NK-92 treated with Interleukin-12 subunit alpha and Interleukin-12 subunit beta, amount 100 ng/mL, for 24 hours (cell line): Measurements from ENCODE around the gene NFATC4.
"Not testable (repeated sequence)": the region's sequence is repeated elsewhere in the genome, so short reads cannot be mapped to it uniquely, and the experiment has no call there.

Experiments used
- DNase-seq: peaks from one replicate; lab custom pipeline; 2025; lab: John Stamatoyannopoulos, UW

Gene NFATC4

DNA sequence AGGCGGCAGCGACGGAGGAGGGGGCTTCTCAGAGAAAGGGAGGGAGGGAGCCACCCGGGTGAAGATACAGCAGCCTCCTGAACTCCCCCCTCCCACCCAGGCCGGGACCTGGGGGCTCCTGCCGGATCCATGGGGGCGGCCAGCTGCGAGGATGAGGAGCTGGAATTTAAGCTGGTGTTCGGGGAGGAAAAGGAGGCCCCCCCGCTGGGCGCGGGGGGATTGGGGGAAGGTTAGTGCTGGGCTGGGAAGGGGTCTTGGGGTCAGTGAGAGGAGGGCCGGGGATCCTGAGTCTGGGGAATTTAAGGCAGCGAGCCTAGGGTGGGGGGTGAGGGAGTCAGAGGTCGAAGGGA, 203 bp downstream of the NFATC4 start:
- DNase-seq, result no peak

DNA sequence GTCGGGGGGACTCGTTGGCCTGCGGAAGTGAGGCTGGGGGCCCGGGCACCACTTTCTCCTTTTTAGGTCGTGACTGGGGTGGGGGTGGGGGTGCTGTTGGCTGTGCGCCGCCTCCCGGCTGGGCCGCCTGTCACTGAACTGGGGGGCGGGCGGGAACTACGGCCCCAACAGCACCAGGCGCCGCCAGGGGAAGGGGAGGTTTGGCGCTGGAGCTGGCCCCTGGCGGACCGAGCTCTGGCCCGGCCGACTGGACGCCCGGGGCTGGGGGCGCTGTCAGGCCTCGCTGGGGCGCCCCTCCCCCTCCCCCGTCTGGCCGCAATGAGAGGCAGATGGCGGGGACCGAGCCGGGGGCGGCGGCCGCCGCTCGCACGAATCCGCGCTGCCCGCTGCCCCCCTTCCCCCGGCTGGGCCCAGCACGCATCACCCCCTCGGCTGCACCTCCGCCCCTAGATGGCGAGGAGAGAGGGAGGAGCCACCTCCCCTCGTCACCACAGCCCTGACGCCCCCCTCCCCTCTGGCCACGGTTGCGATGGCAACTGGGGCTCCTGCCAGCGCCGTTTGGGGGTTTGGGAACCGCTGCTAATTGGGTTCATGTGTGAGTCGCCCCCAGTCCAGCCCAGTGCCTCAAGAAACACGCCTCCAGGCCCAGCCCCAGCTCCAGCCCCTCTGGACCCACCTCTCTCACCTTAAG, 723 bp downstream of the NFATC4 start:
- no peak for DNase-seq

DNA sequence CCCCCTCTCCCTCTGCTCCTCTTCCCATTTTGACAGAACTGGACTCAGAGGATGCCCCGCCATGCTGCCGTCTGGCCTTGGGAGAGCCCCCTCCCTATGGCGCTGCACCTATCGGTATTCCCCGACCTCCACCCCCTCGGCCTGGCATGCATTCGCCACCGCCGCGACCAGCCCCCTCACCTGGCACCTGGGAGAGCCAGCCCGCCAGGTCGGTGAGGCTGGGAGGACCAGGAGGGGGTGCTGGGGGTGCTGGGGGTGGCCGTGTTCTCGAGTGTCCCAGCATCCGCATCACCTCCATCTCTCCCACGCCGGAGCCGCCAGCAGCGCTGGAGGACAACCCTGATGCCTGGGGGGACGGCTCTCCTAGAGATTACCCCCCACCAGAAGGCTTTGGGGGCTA, 1.5 kb downstream of the NFATC4 start:
- no peak for DNase-seq

DNA sequence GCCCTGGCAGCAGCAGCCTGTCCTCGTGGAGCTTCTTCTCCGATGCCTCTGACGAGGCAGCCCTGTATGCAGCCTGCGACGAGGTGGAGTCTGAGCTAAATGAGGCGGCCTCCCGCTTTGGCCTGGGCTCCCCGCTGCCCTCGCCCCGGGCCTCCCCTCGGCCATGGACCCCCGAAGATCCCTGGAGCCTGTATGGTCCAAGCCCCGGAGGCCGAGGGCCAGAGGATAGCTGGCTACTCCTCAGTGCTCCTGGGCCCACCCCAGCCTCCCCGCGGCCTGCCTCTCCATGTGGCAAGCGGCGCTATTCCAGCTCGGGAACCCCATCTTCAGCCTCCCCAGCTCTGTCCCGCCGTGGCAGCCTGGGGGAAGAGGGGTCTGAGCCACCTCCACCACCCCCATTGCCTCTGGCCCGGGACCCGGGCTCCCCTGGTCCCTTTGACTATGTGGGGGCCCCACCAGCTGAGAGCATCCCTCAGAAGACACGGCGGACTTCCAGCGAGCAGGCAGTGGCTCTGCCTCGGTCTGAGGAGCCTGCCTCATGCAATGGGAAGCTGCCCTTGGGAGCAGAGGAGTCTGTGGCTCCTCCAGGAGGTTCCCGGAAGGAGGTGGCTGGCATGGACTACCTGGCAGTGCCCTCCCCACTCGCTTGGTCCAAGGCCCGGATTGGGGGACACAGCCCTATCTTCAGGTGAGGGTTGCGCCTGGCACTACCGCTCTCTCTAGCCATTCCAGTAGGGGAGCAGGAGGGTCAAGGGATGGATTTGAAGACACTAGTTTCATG, 2.1 kb downstream of the NFATC4 start:
- DNase-seq, result no peak

DNA sequence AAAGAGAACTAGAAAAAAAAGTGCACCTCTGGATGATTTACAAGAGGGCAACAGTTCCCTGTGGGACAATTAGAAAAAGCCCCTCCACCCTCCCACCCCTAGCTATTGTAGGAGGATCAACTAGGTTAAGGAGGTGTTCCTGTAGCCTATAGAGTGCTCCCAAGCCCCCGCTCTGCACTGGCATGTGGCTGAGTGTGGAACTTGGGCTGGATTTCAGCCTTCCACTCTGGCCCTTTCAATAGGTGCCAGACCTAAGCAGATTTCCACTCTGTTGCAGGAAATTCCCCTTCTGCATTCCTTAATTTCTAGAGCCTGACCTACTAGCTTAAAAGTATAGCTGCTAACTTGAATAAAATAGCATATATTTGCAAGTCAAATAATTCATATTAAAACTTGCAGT, 2.8 kb downstream of the NFATC4 start:
- no peak for DNase-seq

DNA sequence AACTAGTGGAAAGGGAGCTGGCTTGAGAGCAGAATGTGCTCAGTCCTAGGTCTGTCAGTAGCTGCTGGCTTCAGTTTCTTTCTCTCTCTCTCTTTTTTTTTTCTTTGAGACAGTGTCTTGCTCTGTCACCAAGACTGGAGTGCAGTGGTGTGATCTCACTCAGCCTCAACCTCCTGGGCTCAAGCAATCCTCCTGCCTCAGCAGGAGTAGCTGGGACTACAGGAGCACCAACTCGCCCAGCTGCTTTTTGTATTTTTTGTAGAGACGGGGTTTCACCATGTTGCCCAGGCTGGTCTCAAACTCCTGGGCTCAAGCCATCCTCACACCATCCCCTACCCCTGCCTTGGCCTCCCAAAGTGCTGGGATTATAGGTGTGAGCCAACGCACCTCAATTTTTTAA, 3.6 kb downstream of the NFATC4 start:
- not testable (repeated sequence) for DNase-seq

DNA sequence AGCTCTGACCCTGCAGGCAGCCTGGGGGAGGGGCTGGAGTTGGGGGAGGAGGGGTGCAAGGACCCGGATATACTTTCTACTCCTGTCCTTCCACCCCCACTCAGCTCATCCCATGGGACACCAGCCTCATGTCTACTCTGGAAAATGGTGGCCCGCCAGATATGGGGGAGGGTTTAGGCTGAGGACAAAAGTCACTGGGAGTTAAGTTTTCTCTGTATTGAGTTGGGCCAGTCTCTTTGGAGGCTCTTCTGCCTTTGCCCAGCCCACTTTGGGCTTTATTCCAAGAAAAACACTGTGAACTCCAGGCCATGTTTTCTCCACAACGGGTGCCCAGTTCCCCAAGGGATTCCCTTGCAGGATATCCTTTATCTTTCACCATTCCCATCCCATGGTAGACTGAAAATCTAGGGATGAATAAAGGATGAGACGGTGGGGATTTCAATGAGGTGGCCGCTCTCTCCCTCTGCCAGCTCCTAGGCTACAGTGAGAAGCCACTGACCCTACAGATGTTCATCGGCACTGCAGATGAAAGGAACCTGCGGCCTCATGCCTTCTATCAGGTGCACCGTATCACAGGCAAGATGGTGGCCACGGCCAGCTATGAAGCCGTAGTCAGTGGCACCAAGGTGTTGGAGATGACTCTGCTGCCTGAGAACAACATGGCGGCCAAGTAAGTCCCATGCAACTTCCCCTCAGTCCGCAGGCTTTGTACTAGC, 4.9 kb downstream of the NFATC4 start:
- no peak for DNase-seq

DNA sequence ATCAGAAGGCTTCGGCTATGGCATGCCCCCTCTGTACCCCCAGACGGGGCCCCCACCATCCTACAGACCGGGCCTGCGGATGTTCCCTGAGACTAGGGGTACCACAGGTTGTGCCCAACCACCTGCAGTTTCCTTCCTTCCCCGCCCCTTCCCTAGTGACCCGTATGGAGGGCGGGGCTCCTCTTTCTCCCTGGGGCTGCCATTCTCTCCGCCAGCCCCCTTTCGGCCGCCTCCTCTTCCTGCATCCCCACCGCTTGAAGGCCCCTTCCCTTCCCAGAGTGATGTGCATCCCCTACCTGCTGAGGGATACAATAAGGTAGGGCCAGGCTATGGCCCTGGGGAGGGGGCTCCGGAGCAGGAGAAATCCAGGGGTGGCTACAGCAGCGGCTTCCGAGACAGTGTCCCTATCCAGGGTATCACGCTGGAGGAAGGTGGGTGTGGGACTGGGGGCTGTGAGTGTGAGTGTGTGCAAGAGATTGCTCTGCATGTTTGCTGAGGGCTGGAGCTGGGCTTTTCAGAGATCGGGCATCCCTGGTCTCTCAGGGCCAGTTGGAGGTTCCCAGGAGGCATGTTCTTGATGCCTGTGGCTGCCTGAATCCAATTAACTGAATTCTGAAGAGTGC, 8.6 kb downstream of the NFATC4 start:
- no peak for DNase-seq

DNA sequence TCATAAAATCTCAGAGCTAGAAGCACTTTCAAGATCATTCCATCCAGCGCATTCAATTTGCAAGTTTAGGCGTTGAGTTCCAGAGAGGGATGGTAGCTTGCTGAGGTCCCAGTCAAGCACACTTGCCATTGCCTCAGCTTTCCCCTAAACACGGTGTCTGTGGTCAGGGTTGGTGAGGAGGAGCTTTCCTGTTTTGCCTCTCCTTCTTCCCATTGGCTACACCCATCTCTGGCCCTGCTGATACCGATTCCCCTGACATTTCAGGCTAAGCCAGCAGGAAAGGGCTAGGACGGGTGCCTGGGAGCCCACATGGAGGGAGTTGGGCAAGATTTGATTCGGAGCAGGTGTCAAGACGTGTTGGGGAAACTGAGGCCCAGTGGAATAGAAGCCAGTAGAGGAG, 9.1 kb downstream of the NFATC4 start:
- DNase-seq, result no peak

DNA sequence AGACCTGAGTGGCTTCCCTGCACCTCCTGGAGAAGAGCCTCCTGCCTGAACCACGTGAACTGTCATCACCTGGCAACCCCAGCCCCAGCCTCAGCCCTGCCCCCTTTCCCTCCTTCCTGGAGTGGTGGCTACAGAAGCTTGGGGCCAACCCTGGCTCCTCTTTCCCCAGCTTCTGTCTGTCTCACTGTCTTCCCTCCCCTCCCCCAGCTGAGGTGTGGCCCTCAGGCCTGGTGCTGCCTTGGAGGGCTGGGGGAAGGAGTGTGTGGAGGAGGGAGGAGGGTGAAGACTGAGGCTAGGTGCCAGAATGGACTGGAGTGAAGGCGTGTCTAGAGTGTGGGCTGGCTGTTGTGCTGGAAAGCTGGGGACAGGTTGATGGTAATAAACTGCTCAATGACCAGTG, 9.7 kb downstream of the NFATC4 start:
- no peak for DNase-seq

DNA sequence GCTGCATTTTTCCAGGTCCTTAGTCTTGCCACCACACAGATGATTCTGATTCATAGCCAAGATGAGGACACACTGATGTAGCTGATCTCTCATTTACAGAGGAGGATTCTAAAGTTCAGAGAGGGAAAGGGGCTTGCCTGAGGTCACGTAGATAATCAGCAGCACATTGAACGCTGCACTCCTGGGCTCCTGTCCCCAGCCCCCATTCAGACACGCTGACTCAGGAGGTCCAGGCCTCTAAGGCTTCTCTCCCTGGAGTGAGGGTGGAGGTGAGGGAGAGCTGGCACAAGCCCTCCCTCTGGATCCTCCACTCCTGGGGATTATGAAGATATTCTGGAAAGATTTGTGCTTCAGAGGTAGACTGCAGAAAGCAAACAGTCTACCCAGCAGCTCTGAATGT, 10.3 kb downstream of the NFATC4 start:
- DNase-seq, result no peak

DNA sequence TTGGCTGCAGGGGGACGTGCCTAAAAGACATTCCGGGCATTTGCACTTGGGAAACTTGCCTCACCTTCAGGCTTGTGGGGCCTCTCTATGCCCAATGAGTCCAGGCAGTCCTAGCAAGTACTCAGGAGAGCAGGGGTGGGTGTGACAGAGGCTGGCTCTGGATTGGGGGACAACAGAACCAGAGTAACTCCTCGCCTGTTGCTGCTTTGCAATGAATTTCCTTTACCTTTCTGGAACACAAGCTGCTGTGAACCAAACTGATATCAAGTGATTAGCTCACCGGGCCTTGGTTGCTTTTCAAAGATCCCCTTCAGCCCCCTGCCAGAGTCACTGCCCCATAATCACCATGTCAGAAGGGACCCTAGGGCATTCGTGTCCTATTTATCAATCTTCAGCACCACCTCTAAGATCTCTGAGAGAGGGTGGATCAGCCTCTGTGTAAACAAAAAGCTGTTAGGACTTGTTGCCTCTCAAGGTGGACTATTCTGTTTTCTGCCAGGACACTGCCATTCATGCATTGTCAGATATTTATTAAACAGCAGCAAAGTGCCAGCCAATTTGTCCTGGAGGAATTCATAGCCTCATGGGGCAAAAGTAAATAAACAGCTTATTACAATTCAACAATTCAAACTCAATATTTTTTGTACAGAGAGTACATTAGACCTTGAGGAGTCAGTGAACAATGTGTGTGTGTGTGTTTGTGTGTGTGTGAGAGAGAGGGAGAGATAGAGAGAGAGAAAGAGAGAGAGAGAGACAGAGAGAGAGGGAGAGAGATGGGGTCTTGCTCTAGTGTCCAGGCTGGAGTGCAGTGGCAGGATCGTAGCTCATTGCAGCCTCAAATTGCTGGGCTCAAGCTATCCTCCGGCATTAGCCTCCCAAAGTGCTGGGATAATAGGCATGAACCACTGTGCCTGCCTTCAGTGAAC, 11.3 kb downstream of the NFATC4 start:
- DNase-seq, result no peak

DNA sequence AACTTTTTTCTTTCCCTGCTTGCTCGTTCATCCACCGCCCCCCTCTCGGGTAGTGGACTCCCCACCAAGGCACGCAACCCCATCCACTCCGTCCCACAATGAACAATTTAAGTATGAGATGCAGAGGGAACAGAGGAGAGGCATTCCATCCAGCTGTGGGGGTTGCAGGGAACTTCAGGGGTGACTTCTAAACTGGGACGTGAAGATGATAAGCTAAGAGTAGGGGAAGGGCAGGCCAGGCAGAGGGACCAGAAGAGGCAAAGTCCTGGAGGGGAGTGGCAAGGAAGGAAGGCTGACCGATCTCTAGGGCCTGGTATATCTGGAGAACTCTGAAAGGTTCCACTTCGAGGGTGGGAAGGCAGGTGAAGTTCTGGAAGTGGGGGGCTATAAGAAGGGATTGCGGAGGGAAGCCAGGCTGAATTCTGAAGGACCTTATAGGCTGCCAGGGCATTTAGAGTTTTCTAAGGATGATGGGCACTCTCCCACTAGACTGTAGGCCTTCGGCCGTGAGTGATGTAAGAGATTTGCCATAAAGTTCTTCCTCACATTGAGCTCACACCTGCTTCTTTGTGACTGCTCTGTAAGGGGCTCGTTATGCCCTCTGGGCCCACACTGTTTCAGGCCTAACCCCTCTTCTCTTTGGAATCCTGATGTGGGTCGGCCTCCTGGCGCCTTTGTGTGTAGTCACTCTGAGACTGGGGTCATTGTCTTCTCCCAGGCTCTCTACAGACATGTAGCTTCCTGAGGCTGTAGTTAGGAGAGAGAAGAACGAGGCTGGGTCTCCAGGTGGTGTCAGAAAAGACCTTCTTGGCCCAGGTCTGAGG, 12.1 kb downstream of the NFATC4 start:
- no peak for DNase-seq

DNA sequence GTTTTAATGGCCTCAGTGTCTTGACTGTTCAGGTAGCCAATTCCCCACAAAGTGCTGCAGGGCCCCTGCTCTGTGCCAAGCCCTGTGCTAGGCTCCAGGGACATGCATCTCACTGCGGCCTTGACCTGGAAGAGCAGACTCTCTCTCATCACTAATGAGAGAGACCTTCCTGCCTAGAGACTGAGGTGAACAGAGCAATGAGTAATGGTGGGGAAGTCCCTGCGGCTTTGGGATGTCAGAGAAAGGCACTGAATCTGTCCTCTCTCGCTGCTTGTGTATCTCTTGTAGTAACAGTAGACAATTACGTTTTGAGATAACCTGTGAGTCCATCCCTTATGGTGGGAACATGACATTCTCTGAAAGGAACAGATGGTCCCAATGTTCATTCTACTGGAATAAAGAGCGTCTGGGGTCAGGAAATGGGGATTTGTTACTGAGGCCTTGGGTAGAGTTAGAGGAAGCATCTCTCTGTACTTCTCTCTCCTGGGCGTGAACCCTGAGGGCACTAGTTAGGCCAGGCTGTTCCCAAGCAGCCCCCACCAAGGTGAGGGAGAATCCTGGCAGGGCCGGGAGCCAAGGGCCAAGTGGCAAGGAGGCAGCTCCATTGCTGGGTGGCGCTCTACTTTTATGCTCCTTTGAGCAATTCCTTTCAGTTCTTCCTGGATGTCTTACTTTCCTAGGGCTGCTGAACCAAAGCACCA, 13.5 kb downstream of the NFATC4 start:
- DNase-seq, result no peak

DNA sequence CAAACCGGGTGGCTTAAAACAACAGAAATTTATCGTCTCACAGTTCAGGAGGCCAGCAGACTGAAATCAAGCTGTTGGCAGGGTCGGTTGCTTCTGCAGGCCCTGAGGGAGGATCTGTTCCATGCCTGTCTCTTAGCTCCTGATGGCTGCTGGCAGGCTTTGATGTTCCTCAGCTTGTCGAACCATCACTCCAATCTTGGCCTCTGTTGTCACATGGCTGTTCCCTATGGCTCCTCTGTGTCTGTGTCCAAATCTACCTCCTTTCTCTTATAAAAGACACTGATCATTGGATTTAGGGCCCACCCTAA, 14.0 kb downstream of the NFATC4 start:
- DNase-seq, result no peak

DNA sequence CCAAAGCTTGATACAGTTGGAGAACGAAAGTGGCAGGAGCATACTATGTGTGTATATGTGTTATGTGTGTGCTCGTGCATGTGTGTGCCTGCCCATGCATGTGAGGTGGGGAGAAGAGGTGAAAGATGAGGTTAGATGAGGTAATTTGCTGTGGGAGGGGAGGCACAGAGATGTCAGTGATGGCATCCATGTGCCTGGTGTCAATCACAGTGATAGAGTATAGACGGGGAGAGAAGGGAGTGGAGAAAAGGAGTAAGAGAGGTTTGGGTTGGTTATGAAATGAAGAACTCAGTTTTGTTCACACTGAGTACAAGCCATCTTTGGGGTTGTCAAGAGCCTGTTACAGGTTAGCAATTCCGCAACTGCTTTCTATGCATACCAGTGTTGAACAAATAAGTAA, 16.2 kb downstream of the NFATC4 start:
- DNase-seq, result no peak

DNA sequence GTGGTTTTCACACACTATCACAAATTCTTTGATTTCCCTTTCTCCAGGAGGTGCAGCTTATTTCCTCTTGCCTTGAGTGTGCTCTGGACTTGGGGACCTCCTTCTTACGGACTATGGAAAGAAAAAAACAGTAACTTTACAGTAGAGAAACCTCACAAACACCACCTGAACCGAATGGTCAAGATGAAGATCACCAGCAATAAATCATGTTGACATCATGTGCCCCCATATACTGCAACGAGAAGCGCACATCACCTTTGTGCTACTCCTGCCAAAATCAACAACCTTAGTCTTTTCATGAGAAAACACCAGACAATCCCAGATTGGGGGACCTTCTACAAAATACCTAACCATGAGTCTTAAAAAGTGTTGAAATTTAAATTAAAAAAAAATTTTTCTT, 17.5 kb downstream of the NFATC4 start:
- no peak for DNase-seq

DNA sequence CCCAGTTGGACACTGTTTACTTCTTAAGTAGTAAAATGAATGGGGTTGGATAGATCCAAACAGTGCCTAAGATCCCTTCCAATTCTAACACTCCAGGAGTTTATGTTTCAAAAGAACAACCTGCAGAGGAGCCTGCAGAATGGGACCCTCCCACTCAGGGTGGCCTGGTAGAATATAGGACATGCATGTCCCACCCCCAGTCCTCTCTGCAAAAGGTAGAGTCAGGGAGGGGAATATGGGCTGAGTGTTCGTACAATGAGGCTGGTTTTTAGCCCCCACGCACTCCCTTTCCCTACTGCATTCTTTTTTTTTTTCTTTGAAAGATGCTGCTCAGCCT, 19.0 kb downstream of the NFATC4 start:
- no peak for DNase-seq

DNA sequence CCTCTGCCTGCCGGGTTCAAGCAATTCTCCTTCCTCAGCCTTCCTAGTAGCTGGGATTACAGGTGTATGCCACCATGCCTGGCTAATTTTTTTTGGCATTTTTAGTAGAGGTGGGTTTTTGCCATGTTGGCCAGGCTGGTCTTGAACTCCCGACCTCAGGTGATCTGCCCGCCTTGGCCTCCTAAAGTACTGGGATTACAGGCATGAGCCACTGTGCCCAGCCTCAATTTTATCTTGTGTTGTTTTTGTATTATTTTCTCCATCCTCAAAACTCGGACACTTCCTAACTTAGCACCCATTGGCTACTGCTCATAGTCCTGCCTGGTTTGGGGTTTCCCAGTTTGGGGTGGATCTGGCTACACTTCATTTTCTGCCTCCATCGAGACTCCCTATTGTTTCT, 19.6 kb downstream of the NFATC4 start:
- not testable (repeated sequence) for DNase-seq

DNA sequence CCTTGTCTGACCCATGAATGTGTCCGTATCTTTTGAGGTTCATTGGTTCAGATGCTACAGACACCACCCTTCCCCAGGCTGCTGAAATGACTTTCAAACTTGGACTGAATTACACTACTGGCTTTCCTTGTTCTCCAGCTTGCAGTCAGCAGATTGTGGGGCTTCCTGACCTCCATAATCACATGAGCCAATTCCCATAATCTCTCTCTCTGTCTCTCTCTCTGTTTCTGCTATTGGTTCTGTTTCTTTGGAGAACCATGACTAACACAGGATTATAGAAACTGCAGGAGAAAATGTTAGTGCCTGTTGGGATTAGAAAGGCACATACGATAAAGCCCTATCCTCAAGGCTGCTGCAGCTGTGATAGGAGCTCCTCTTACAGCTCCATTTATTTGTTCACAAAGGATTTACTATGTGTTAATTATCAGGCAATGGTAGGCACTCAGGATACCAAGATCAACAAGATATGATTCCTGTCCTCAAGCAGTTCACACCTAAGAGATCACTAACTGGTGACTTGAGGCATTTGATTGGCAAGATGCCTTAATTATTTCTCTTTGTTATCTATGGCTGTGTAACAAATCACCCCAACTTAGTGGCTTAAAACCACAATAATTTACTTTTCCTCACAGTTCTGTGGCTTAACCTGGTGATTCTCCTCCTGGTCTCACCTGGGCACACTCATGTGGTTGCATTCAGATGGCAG, 20.6 kb downstream of the NFATC4 start:
- no peak for DNase-seq
